GM19468 (cell line): ENCODE results near the gene MTAP.

Experiments
- ATAC-seq: cut with Tn5 transposase; IDR thresholded peaks from one replicate; pipeline ENCODE4 v1.9.1; 2021; ENCODE audit warnings: mild to moderate bottlenecking, moderate library complexity, moderate number of reproducible peaks; ENCODE audit not compliant: unreplicated experiment; ENCODE audit errors: extremely low read depth

Gene MTAP

GRCh38 chr9:21803649-21804048 lies 1.2 kb downstream of the MTAP start:
- no peak for ATAC-seq

- ATAC-seq: no peak
These were observed 1.9 kb downstream of the MTAP start for GRCh38 chr9:21804331-21804730.

DNA sequence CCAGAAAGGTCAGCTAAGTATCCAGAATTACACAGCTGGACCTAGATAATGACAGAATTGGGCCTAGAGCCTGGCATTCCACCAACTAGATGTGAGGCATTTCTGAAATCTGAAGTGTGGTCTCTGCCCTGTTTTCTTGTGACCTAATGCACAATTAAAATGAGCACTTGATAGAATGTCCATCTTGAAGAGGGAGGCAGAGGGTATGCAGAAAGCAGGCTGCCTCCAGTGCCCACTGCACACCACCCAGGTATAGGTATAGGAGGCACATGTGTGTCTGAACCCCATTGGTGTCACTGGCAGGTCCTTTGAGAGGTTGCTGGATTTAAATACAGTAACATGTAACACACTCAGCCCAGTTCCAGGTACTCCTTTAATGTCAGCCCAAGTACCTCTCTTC lies 2.4 kb downstream of the MTAP start:
- ATAC-seq: no peak

GRCh38 chr9:21806644-21807043 lies 4.2 kb downstream of the MTAP start:
- no peak for ATAC-seq

GRCh38 chr9:21810388-21810787 lies 8.0 kb downstream of the MTAP start:
- ATAC-seq: no peak

DNA sequence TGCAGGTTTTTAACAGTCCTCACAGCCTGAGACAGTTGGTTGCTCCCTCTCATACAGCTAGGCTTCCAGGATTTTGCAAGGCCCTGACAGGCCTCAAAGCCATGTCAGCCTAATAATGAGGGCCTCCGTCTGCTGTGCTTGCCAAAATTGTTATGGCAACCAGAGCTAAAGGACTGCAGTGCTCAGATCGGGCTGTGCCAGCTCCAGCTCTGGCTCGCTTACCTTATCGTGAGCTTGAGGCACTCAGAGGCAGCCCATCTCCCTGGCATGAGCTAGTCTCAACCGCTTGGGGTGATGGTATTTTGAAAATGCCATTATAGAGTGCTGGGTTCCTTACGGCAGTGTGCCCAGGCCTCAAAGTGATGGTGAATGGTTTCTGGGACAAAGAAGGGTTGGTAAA lies 8.4 kb downstream of the MTAP start:
- ATAC-seq: no peak

GRCh38 chr9:21811914-21812313 lies 9.5 kb downstream of the MTAP start:
- ATAC-seq: no peak

DNA sequence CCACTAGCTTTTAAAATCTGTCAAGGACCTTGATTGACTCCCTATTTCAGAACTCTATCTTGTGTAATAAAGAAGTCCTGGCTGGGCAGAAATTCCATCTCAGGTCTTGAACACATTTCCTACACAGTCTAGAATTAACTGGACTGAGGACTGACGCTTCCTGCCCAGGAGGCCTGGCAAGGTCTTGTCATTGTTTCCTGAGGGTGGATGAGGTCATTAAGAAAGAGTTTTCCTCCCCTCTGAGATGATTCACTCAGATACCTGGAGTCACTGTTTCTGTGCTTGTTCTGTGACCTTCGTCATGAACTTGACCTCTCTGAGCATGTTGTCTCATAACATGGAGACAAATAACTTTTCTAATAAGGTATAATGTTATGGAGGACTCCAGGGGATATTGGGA lies 10.0 kb downstream of the MTAP start:
- ATAC-seq: no peak

DNA sequence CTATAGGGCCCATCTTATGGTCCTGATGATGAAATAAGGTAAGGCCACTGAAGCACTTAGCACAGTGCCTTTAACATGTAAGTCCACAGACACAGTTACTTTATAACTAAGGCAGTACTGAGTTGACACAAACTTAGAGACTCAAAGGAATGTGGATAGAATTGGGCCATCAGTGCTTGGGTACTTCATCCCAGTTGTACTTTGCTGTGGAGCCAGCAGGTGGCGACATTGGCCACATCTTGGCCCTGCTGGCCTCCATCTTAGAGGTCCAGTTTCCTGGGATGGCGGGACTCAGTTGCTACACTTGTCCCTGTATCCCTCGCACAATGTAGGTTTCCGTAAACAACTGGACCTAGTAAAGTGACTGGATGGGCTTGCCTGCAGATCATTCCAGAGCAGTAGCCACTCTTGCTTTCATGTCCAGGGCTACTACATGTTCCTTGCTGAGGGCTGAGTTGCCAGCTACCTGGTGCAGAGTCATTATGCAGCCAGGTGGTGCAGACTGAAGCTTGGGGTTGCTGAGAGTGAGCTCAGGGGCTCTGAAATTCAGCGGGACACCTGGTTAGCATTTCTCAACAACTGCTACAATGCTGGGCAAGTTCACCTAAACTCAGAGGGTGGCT lies 10.6 kb downstream of the MTAP start:
- ATAC-seq: no peak

- no peak for ATAC-seq
These were observed 11.4 kb downstream of the MTAP start for GRCh38 chr9:21813575-21814473.

- no peak for ATAC-seq
These were observed 13.2 kb downstream of the MTAP start for GRCh38 chr9:21815643-21816042.

GRCh38 chr9:21817176-21817575 lies 14.7 kb downstream of the MTAP start:
- ATAC-seq: no peak

DNA sequence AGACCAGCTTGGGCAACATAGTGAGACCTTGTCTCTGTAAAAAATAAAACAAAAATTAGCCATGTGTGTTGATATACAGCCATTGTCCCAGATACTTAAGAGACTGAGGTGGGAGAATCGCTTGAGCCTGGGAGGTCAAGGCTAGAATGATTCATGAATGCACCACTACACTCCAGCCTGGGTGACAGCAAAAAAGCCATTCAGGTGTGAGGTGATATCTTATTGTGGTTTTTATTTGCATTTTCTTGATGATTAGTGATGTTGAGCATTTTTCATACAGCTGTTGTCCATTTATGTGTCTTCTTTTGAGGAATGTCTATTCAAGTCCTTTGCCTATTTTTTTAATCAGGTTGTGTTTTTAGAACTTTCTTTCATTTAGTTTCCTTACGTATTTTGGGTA lies 23.2 kb downstream of the MTAP start:
- ATAC-seq: peak; percentile 62

- no peak for ATAC-seq
These were observed 26.5 kb downstream of the MTAP start for GRCh38 chr9:21828853-21829410.

DNA sequence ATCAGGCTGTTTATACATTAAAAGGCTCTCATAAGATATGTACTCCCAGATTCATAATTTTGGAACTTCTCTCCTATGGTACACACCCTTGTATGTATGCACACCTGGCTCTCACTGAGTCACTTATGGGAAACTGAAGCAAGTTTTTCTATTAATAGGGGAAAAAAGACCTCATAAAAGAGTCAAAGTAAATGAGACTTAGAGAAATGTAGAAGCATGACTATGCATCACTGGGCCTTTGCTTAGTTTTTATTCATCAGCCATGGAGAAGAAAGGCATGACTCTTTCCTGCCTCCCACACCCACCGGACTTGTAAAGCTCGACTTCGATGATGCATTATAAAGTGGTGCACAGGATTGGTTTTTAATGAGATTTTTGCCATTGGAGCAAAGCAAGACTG lies 28.2 kb downstream of the MTAP start:
- no peak for ATAC-seq

DNA sequence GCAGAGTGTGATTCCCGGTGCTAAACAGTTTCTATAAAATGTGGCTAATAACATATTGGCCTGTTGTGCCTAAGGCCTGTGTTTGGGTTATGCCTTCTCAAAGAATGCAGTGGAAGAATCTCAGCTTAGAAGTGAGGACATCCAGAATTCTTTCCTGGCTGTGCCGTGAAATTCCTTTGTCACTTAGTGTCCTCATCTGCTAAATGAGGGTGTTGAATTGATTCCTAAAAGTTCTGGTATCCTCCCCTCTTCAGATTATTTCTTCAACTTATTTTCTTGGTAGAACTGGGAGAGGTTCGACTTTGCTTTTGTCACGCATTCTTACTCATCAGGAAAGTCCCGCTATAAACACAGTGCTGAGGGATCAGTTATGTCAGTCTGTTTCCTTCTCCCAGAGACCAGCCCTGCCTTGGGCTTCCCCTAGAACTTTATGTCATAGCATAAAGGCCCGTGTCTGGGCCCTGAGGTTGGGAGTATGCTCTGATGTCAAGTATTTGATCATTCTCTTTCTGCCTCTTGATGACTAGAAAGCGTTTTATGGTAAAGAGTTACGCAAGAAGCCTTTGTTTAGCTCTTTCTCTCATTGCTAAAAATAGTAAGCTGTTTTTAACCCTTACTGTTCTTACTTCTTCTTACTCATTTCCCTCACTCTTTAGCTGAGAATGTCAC lies 29.5 kb downstream of the MTAP start:
- ATAC-seq: peak; percentile 26

GRCh38 chr9:21833090-21833801 lies 30.8 kb downstream of the MTAP start:
- peak; percentile 60 for ATAC-seq

- no peak for ATAC-seq
These were observed 32.7 kb downstream of the MTAP start for GRCh38 chr9:21835121-21835520.

DNA sequence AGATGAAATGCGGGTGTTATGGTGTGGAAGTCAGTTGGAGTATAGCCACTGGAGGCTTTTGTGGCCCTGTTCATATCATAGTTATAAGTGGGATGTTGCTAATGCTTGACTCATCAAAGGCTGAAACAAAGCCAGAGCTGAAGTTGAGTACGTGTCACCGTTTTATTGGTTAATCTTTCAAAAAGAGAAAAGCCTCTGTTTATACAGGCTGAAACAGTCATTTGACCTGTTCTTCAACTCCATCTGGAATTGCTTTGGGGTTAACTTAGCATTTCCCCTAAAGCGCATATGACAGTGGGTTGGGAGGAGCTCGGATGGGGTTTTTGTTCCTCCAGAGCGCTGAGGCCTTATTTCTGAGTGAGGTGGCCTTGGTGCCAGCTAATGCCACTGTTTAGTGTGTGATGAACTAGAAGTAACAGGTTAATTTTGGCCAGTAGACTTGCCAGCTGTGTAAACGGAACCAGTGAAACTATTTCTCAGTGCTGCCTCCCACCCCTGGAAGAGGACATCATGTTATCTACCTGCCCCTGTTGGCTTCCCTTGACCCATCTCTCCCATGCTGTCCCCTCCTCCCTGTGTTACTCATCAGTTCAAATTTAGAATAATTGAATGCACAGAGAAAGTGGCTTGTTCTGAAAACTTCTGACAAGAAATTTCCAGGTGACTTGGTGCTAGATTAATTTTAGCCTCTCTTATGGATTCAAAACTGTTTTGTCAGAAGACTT lies 34.2 kb downstream of the MTAP start:
- ATAC-seq: no peak

- no peak for ATAC-seq
These were observed 35.1 kb downstream of the MTAP start for GRCh38 chr9:21837501-21837900.
